NCI-H345 treated with DMSO at 0.1 percent for 48 hours (cell line): ENCODE results near the gene ZNF736.
"Not testable (repeated sequence)": the region's sequence is repeated elsewhere in the genome, so short reads cannot be mapped to it uniquely, and the experiment has no call there.

Source experiments
- DNase-seq: peaks from one replicate; lab custom pipeline; 2025; ENCODE audit not compliant: unreplicated experiment; lab: John Stamatoyannopoulos, UW

ZNF736 gene

DNA sequence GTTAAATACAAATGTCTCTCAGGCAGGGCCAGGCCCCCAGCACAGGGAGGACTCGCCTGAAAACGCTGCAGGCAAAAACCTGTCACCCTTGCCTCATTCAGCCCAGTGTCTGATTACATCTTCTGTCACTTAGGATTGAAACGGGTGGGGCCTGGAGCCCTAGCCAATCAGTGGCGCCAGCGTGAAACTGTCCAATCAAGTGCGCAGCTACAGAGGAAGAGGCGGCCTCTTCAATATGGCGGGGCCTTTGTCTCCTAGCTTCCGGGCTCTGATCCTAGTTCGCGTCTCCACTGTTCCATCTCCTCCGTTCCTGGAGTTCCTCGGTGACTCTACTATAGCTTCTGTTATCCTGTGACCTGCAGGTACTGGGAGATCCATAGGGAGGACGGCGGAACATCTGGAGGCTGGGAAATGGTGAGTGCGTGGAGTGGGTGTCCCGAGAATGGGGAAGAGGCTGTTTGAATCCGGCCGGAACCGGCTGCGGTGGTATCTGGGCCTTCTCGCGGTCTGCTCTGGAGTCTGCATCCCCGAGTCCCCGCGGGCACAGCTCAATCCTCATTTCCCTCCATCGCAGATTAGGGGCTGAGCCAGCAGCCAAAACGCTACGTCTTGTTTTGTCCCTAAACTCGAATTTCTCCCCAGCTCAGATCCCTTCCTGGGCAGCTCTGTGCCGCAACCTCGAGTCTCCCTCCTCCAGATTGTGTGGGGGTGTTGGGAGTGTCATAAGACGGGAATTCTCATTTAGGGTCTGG lies at the start of gene ZNF736:
Gene ZNF736, plus strand, starts transcription at position 222 of the 752 bp plus-strand sequence. Its CDS starts 190 bp downstream, at position 412.
- peak; percentile 73 for DNase-seq

DNA sequence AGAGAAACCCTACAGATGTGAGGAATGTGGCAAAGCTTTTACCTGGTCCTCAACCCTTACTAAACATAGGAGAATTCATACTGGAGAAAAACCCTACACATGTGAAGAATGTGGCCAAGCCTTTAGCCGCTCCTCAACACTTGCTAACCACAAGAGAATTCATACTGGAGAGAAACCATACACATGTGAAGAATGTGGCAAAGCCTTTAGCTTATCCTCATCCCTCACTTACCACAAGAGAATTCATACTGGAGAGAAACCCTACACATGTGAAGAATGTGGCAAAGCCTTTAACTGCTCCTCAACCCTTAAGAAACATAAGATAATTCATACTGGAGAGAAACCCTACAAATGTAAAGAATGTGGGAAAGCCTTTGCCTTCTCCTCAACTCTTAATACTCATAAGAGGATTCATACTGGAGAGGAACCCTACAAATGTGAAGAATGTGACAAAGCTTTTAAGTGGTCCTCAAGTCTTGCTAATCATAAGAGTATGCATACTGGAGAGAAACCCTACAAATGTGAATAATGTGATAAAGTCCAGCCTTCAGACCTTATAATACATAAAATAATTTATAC lies 47.3 kb upstream of the ZNF736 start:
- no peak for DNase-seq

DNA sequence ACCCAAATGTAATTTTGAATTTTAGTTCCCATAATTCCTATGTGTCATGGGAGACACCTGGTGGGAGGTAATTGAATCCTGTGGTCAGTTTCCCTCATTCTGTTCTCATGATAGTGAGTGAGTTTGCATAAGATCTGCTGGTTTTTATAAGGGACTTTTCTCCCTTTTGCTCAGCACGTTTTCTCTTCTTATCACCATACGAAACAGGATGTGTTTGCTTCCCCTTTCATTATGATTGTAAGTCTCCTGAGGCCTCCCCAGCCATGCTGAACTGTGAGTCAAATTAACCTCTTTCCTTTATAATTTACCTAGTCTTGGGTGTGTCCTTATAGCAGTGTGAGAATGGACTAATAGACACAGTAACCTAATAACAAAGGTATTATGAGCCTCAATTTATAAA lies 36.1 kb upstream of the ZNF736 start:
- DNase-seq, result no peak

DNA sequence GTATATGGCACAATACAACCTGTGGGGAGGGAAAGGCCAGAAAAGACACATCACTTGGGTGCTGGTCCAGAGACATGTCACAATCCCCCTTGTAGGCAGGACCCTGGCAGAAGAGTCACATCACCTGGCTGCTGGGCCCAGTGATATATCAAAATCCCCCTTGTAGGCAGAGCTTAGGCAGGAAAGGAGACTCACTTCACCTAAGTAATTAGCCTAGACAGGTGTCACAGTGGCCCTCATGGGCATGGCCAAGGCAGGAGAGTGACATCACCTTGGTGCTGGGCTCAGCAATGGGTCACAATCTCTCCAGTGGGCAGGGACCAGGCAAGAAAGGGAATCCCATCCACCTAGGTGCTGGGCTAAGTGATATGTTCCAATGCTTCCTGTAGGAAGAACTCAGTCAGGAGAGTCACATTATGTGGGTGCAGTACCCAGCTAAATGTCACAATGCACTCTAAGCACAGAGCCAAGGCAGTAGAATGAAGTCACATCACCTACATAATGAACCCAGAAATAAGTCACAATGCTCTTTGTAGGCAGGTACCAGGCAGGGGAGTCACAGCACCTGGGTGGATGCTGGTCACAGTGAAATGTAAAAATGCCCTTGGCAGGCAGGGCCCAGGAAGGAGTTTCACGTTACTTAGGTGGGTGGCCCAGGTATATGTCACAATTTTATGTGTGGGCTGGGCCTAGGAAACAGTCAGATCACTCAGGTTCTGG lies 18.9 kb upstream of the ZNF736 start:
- no peak for DNase-seq

DNA sequence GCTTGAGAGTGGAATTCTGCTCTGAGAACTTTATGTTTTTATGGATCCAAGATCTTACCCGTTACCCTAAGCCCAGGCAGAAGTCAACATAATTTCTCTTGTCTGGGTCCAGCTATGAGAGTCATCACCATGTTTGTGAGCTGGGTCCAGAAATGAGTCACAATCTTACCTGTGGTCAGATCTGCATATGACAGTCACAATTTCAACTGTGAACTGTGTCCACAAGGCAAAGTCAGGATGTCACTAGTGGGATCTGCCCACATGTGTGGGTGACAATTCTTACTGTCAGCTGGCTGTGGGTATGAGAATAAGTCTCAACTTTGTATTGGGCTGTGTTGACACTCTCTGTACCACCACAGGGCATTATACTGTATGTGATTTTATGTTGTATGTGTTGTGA lies 16.3 kb upstream of the ZNF736 start:
- not testable (repeated sequence) for DNase-seq

DNA sequence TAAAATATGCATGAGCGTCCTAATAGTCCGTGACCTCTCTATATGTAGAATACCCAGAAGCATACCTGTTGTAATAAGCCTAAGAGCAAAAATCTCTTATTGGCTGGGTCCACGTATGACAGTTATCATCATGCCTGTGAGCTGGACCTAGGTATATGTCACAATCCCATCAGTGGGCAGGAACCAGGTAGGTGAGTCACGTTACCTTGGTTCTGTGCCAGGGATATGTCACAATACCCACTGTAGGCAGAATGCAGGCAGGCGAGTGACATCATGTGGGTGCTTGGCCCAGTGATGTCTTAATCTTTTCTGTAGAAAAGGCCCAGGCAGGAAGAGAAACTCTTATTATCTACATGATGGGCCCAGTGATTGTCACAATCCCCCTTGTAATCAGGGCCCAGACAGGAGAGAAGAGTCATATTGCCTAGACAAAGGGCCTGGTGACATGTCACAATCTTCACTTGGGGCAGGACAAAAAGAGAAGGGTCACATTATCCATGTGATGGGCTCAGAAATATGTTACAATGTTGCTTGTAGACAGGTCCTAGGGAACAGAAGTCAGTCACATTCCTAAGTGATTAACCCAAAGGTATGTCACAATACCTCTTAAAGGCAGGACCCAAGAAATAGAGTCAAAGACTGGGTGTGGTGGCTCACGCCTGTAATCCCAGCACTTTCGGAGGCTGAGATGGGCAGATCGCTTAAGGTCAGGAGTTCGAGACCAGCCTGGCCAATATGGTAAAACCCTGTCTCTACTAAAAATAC lies 12.9 kb upstream of the ZNF736 start:
- no peak for DNase-seq

DNA sequence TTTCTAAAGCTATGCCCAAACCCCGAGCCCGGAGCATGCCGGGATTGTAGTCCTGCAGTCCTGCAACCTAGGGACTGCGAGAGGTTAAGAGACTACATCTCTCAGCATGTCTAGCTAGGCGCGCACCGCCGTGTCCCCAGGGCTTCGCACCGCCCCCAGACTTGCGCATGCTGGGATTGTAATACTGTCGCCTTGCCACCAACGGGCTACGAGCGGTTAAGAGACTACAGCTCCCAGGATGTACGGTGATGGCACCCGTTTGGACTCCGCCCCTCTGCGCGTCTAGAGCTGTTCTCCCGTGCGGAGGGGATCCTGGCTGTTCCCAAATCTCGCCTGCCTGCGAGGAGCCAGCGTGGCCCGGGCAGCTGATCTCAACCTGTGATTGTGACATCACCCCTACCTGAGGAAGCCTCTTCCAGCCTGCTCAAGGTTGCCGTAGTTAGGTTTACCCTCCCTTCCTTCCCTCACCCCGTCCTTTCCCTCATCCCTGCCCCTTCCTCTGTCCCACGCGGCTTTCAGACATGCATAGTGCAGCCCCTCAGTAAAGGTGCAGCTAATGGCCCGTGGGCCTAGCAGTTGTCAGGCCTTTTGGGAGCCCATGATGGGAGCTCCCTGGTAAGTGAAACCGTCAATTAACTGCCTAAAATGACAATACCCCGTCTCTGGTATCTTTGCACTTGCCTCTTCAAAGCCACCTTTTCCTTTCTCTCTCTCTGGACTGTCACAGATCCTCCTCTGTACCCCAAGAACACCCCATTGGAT lies 6.3 kb upstream of the ZNF736 start:
- DNase-seq, result peak; percentile 62

DNA sequence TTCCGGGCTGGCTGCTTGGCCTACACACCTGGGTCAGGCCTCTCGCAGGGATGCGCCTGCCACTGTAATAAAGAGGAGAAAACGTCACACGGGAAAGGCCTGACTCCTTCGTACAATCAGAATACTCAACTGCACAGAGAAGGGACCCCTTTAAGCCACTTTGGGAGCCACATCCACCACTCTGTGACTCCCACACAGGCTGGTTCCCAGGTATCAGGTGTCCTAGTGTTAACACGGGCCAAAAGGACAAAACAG lies 5.8 kb upstream of the ZNF736 start:
- no peak for DNase-seq

DNA sequence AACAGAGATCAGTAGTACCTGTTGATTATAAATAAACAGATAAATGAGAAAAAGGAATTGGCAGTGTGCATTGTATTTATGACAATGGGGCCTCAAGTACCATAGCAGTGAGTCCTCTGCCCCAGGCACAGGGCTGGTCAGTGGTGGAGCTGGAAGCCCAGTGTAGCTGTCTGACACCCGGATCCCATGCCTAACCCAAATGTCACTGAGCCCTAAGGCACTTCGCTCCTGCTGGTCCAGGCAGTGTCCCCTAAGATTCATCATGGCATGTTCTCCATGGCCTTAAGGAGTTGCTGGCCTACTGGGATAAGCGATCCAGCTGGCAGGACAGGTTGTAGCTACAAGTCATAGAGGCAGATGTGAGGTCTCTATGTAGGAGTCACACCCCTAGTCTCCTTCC lies 3.3 kb upstream of the ZNF736 start:
- no peak for DNase-seq

DNA sequence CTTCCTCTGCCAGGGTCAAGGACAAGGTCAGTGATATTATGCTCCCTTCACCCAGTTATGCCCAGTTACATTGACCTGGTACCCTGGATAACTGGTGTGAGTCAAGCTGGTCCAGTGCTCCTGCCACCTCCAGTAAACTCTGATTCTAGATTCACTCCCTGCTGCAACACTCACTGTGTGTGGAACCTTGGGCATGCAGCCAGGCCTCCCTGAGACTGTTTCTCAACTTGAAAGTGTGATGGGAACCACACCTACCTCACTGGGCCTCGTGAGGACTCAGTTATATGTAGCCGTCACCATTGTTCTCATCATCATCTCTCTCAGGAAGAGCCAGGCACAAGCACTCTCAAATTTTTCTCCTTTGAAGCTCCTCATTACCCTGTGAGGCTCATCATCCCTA lies 935 bp upstream of the ZNF736 start:
- DNase-seq, result no peak

DNA sequence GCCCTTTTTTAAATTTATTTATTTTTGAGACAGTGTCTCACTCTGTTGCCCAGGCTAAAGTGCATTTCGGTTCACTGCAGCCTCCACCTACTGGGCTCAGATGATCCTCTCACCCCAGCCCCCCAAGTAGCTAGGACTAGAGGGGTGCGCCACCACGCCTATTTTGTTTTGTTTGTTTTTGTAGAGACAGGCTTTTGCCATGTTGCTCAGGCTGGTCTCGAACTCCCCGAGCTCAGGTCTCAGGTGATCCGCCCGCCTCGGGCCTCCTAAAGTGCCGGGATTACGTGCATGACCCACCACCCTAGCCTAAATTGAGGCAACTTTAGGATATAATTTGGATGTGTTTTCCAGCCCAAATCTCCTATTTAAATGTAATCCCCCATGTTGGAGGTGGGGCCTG lies 805 bp downstream of the ZNF736 start:
- DNase-seq, result no peak

DNA sequence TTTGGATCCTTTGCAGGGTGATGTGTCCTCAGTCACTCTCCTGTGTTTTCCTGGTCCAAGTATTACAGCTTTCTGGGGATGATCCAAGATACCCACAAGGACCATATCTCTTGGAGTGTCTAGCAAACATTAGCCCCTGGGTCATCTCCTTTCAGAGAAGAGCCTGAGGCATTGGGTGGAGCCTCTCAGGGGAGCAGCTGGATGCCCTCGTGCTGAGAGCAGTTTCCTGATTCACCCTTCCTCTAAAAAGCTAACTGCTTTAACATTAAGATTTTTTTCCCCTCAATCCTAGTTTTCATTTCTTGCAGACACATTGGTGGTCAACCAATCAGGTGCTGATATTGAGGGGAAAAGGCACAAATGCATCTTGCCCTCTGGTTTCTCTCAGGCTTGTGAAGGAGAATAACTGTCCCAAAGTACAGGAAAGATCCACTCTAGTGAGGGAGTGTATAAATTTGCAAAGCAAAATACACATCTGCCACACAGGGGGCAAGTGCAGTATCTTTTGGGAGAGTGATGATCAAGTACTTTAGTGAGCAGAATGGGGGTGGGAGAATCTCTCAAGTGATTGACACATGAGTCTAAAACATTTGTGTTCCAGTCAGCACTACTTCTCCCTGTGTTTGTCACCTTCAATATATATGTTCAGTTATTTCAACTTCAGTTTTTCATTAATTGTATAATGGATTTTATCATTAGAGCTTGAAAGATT lies 2.4 kb downstream of the ZNF736 start:
- peak; percentile 13 for DNase-seq

DNA sequence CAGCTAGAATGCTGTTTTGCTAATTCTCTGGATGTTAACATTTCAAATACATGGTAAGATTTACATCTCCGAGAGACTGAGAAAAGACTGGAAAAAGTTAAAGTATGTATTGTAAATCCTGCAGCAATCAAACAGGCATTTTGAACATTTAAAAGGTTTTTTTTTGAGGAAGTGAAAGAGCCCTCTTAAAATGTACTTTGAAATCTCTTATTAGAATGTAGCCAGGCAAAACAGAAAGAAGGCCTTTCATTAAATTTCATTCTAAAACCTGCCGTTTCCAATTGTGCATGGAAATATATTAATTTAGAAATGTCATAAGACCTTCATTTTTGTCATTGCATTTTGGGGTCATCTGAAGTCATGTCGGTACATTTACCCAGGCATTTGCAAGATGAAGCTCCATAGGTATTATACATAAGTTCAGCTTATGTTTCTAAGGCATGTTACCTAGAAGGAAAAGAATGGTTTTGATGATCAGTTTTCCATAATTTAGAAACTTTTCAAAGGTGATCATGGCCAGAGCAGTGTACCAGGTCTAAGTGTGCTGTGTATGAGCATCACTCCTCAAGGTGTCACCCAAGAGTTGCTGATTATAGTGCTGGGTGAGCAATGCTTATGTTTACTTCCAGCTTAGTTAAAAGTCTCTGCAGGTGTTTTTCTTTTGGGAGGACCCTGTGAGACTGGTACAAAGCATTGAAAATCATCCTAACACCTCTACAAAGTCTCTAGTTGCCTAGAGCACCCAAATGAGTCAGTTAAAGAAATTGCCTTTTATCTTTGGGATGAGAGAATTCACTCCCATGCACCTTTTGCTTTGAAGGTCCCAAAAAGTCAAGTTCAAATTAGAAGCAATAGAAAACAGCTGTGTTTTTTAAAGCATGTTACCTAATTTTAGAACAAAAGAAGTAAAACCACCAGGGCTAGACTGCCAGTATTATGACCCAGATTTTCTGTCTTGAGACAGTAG lies 7.1 kb downstream of the ZNF736 start:
- DNase-seq, result no peak

DNA sequence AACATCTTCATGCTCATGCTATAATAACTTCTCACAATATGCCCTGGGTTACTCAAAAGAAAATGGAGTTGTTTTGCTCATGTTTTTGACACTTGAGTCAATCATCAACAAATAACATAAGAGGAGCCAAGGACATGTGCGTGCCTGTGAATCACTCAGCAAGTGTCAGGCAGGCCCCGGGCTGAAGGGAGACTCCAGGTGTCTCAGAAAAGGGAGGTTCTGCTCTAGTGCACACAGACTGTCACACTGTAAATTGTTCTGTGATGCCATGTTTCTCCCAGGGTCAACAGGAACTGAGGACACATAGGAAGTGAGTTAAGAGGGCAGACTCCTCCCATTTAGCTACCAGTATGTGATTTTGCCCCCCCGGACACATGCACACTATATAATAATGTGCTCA lies 10.4 kb downstream of the ZNF736 start:
- DNase-seq, result not testable (repeated sequence)

DNA sequence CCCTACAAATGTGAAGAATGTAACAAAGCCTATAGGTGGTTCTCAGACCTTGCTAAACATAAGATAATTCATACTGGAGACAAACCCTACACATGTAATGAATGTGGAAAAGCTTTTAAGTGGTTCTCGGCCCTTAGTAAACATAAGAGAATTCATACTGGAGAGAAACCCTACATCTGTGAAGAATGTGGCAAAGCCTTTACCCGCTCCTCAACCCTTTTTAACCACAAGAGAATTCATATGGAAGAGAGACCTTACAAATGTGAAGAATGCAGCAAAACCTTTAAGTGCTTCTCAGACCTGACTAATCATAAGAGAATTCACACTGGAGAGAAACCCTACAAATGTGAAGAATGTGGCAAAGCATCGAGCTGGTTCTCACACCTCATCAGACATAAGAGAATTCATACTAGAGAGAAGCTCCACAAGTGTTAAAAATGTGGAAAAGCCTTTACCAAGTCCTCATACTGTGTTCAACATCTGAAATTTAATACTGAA lies 35.0 kb downstream of the ZNF736 start:
- DNase-seq, result not testable (repeated sequence)

DNA sequence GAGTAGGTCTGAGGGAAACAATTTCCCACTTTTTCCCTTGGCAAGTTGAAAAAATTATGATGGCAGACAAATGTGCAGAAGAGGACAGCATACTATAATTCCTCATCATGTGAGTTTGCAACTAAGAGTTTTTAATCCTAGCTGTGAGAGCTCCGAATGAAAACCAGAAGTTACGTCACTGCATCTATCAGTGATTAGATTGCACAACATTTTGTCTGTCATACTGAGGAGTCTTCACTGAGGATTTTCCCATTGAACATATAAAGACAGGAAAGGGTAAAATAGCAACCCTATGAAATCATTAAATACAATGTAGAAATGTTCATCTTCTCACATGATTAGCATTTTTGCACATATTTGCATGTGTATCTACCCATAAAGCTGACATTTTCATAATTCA lies 45.8 kb downstream of the ZNF736 start:
- no peak for DNase-seq

DNA sequence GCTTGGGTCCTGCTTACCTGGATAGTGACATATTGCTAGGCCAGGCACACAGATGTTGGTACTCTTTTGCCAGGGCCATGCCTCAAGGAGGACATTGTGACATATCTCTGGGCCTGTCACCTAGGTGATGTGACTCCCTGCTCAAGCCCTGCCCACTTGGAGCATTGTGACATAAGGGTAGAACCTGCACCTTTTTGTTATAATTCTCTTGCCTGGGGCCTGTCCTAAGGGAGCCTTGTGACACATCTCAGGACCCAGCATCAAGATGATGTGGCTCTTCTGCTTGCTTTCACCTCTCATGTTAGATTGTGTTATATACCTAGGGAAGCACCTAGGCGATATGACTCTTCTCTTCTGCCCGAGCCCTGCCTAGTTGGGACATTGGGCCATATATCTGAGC lies 57.4 kb downstream of the ZNF736 start:
- DNase-seq, result no peak

DNA sequence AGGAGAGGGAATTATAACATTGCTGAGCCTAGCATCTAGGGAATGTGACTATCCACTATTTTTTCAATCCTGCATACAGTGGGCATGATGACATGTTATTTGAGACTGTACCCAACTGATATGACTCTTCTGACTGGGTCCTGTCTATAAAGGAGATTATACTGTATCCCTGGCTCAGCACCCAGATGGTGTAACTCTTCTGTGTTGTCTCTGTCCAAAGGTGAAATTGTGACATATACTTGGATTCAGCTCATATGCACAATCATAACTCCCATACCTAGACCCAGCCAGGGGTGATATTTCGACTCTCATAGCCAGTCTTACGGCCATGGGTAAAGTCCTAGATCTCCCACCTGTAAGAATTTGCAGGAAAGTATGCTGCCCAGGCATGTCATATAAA lies 59.3 kb downstream of the ZNF736 start:
- no peak for DNase-seq

DNA sequence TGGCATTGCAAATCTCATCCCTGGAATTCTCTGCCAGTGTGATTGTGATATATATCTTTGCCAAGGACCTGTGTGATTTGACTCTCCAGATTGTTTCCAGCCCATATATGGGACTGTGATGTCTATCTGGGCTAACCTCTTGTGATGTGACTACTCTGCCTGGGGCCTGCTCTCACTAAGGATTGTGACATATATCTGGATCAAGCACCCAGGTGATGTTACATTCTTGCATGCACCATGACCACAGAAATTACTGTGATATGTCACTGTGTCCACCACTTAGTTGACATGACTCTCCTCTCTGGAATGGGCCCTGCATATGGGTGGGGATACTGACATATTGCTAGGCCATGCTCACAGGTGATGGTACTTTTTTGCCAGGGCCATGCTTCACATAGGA lies 86.6 kb downstream of the ZNF736 start:
- no peak for DNase-seq
